DOHH2 (cell line): ENCODE measurements around the gene CRADD.

Experiments
- EZH2phosphoT487 ChIP-seq: fragments of 200-600 bp; sonication (generic); IDR thresholded peaks from 2 replicates; pipeline ENCODE4 v1.6.1; 2017; ENCODE audit warnings: borderline replicate concordance, mild to moderate bottlenecking, antibody characterized with exemption, low read length, moderate library complexity, mixed read lengths
- TF ChIP-seq, protein P1 (sequence below): fragments of 200-600 bp; sonication (generic); IDR thresholded peaks from one replicate; pipeline ENCODE4 v1.5.1; 2014; ENCODE audit warnings: antibody characterized with exemption, mild to moderate bottlenecking, low read depth, low read length; ENCODE audit not compliant: poor library complexity, severe bottlenecking

DNA sequence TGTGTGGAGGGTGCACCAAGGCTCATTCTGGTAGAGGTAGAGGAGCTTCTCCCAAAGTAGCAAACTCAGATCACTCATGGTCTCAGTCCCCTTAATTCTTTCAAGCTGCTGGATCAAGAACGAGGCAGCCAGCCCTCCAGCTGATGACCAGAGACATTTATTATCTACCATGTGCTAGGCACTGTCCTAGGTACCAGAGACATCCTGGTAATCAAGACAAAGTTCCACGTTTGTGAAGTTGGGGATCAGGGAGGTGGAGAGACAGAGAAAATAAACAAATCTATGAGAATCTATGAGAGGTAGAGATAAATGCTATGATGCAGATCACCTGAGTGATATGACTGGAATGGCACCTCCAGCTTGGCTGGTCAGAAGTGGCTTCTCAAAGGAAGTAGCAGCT is 130.2 kb downstream of the CRADD start:
- no peak for TF ChIP-seq EZH2phosphoT487
- TF ChIP-seq, protein P1, sequence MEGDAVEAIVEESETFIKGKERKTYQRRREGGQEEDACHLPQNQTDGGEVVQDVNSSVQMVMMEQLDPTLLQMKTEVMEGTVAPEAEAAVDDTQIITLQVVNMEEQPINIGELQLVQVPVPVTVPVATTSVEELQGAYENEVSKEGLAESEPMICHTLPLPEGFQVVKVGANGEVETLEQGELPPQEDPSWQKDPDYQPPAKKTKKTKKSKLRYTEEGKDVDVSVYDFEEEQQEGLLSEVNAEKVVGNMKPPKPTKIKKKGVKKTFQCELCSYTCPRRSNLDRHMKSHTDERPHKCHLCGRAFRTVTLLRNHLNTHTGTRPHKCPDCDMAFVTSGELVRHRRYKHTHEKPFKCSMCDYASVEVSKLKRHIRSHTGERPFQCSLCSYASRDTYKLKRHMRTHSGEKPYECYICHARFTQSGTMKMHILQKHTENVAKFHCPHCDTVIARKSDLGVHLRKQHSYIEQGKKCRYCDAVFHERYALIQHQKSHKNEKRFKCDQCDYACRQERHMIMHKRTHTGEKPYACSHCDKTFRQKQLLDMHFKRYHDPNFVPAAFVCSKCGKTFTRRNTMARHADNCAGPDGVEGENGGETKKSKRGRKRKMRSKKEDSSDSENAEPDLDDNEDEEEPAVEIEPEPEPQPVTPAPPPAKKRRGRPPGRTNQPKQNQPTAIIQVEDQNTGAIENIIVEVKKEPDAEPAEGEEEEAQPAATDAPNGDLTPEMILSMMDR, result no peak
